GM21381 (cell line): Measurements from ENCODE around the gene TBC1D32.
"Not testable (repeated sequence)": the region's sequence is repeated elsewhere in the genome, so short reads cannot be mapped to it uniquely, and the experiment has no call there.

Experiments used
- ATAC-seq: cut with Tn5 transposase; IDR thresholded peaks from one replicate; pipeline ENCODE4 v1.9.1; 2021; ENCODE audit warnings: mild to moderate bottlenecking, moderate library complexity; ENCODE audit not compliant: unreplicated experiment

The TBC1D32 gene, protein sequence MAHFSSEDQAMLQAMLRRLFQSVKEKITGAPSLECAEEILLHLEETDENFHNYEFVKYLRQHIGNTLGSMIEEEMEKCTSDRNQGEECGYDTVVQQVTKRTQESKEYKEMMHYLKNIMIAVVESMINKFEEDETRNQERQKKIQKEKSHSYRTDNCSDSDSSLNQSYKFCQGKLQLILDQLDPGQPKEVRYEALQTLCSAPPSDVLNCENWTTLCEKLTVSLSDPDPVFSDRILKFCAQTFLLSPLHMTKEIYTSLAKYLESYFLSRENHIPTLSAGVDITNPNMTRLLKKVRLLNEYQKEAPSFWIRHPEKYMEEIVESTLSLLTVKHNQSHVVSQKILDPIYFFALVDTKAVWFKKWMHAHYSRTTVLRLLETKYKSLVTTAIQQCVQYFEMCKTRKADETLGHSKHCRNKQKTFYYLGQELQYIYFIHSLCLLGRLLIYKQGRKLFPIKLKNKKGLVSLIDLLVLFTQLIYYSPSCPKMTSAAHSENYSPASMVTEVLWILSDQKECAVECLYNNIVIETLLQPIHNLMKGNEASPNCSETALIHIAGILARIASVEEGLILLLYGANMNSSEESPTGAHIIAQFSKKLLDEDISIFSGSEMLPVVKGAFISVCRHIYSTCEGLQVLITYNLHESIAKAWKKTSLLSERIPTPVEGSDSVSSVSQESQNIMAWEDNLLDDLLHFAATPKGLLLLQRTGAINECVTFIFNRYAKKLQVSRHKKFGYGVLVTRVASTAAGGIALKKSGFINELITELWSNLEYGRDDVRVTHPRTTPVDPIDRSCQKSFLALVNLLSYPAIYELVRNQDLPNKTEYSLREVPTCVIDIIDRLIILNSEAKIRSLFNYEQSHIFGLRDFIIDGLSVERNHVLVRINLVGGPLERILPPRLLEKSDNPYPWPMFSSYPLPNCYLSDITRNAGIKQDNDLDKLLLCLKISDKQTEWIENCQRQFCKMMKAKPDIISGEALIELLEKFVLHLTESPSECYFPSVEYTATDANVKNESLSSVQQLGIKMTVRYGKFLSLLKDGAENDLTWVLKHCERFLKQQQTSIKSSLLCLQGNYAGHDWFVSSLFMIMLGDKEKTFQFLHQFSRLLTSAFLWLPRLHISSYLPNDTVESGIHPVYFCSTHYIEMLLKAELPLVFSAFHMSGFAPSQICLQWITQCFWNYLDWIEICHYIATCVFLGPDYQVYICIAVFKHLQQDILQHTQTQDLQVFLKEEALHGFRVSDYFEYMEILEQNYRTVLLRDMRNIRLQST

DNA sequence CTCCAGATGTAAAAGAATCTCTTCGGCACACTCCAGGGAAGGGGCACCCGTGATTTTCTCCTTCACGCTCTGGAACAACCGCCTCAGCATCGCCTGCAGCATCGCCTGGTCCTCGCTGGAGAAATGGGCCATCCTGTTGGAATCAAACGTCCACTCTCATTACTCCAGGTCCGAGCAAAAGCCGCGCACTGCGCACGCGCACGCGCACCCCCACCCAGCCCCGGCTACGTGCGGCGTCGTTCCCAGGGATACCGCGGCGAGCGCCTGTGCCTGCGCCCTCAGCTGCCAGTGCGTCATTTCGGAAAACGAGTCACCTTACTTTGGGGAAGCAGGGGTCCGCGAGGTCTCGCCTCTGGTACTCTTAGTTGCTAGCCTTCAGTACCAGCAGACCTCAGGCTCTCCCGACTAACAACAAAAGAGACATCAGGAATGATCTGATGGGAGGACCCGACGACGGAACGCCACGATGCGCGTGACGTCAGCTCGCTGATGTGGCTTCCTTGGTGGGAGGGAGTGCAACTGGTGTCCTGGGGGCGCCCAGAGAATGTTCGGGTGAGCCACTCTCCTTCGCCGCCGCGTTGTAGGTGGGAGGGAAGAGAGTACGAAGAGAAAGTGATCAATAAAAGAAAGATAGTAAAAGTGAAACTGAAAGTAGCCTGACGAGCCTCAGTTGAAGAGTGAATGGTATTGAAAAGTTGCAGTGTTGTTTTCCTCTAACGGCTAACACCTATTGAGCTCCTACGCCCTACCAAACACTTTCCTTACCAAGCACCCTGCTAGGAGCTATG is at the start of gene TBC1D32:
Gene TBC1D32, minus strand, starts transcription at position 182 of the 788 bp plus-strand sequence. Its CDS starts 50 bp downstream, at position 132.
- ATAC-seq, result peak; percentile 94

DNA sequence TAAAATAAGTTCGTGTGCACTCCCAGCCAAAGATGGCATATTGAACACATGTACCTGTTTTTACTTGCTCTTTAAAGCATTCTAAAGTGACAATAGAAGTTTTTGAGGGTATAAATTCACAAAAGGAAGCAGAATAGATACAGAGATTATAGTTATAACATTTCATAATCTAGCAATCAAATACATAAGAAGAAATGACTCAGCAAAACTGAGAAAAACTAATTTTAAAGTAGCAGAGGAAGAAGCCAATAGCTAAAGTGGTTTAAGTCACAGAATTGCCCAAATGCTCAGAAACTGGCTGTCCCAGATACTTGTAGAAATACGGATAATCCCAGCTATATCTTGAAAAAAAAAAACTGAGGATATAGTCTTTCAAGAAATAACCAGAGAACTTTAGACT is 49.2 kb upstream of the TBC1D32 start:
- ATAC-seq, result no peak

DNA sequence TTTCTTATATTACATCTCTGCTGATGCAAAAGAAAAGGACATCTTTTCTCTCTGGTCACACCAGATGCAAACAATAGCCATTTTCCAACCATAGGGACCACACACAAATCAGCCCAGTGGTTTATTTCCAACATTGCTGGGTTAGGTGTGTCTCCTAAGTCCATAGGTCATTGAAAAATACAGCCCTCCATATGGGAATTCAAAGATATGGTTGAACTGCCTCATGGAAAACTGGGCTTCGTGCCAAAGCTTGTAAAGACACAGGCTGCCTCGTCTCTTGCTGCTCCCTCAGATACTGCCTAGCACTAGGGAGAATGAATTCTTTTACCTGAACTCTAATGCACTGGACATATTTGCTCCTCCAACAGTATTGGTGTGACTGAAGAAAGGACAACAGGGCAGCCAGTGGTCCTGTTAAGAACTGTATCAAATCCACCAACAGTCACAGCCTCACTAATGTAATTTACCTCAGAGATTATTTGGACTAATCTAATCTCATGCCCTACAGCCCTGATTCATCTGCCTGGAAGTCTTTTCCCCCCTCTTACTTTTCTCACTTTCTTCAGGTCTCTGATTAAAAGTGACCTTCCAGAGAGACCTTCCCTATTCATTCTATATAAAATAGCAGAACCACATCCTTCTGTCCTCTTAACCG is 48.3 kb upstream of the TBC1D32 start:
- no peak for ATAC-seq

DNA sequence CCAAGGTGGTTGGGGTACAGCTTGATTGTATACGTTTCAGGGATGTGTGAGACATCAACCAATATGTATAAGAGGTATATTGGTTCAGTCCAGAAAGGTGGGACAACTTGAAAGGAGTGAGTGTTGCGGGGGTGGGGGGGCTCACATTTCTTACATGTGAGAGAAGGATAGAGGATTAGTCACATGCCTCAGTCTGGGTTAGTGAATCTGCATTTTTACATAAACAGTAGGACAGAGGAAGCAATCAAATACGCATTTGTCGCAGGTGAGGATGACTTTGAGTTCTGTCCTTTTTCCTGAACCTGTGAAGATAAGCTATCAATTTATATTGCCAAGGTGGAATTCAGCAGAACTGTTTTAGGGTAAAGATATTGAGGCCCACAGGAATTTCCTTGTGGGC is 42.1 kb upstream of the TBC1D32 start:
- no peak for ATAC-seq

DNA sequence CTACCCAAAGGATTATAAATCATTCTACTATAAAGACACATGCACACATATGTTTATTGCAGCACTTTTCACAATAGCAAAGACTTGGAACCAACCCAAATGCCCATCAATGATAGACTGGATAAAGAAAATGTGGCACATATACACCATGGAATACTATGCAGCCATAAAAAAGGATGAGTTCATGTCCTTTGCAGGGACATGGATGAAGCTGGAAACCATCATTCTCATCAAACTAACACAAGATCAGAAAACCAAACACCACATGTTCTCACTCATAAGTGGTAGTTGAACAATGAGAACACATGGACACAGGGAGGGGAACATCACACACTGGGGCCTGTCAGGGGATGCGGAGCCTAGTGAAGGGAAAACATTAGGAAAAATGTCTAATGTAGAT is 39.9 kb upstream of the TBC1D32 start:
- ATAC-seq, result not testable (repeated sequence)

DNA sequence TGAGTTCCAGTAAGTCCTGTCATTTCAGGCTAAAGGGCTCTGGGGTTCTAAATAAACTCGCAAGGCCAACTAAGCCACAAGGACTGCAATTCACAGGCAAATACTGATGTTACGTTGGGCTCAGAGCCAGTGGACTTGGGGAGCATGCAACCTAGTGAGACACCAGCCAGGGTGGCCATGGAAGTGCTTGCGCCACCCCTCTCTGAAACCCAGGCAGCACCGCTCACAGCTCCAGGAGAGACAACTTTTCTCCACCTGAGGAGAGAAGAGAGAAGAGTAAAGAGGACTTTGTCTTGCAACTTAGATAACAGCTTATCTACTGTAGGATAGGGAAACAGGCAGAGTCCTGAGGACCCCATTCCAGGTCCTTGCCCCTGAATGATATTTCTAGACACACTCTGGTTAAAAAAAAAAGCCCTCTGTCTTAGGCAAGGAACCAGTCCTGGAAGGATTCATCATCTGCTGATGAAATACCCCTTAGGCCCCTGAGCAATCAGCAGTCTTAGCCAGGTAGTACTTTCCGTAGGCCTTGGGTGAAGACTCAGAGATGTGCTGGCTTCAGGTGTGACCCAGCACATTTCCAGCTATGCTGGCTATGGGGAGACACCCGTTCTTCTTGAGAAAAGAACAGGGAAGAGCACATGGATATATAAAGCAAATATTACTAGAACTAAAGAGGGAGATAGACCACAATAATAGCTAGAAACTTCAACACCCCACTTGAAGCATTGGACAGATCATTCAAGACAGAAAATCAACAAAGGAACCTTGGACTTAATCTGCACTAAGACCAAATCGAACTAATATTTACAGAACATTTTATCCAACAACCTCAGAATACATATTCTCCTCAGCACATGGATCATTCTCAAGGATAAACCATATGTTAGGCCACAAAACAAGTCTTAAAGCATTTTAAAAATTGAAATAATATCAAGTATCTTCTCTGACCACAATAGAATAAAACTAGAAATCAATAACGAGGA is 31.5 kb upstream of the TBC1D32 start:
- ATAC-seq, result no peak

DNA sequence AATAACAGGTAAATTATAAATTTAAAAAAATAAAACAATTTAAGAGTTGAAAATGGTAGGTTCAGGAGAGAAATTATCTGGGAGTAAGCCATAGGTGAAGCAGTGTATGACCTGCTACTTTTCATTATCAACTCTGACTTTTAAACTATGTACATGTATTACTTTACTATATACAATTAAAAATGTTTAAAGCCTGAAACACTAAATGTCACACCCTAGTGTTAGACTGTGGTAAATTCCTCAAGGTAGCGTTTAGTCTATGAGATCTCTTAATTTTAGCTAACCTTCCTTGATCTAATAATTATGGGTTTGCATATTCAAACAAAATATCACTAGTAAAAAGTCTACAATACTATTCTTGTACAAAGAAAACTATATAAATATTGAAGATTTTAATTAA is 22.3 kb upstream of the TBC1D32 start:
- ATAC-seq, result no peak

DNA sequence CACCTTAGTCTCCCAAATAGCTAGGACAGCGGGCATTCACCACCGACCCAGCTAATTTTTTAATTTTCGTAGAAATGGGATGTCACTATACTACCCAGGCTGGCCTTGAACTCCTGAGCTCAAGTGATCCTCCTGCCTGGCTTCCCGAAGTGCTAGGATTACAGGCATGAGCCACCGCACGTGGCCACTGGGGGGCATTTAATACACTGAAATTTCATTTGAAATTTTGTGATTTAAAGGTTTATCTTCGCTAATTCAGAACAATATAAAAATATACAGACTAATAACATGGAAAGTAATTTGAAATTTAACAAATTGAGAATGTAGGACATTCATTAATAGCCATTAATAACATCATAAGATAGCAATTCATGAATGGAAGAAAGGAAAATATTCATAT is 20.5 kb upstream of the TBC1D32 start:
- no peak for ATAC-seq

DNA sequence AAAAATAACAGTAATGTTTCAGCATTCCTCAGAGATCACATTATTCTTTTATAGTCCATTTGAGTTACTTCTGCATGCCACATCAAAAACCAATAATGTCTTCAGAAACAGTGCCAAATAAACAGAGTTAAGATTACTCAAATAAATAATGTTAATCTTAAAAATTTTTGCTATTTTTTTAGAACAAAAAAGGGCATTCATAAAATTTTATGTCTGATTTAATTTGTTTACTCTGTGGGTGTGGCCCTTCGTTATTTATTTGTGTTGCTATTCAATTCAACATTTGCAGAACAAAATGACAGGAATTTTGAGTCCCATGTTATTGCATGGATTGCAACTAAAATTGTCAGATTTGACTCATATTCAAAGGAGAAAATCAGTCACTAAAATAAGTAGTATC is 18.7 kb upstream of the TBC1D32 start:
- no peak for ATAC-seq

DNA sequence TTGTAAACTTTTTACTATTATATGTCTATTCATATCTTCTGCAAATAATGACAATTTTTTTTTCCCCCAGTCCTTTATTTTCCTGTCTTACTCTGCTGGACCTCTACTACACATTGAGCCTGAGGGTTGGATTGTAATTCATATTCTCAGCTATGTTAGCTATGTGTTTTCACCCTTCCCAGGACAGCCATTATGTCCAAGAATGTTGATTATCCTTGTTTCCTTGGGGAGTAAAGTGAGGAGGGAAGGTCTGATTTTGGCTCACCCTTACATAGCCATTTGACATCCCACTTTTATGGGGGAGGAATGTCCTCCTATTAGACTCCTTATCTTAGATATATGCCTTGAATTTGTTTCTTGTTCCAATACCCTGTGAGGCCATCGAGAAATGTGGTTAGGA is 17.6 kb upstream of the TBC1D32 start:
- no peak for ATAC-seq

DNA sequence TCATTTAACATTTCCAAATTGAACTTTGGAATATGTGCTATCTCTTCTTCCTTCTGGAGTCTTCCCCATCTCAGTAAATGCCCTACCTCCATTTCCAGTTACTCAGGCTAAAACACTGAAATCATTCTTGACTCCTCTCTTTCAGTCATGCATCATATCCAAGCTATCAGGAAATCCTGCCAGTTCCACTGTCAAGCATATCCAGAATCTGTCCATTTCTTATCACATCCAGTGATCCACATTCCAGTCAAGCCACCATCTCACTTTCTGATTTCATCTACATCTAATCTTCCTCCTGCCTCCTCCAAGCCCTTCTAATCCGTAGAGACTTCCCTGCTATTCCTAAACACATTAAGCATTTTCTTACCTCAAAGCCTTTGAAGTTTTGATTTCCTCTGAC is 15.3 kb upstream of the TBC1D32 start:
- no peak for ATAC-seq

DNA sequence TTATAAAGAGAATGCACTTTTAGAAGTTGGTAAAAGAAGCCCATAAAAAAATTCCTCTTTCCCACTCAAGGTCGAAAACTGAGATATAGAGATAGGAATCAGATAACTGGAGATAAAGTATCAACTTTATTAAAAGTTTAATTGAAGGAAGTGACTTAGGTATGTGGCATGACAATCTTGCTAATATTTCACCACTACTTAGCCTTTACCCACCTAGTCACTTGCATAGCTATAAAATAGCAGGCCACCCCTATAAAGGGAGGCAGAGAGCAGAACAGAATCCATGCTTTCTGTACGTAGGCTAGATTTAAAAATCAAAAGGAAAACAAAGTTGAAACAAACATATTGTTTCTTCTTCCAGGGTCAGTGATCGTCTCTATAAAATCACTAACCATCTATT is 13.2 kb upstream of the TBC1D32 start:
- ATAC-seq, result no peak

DNA sequence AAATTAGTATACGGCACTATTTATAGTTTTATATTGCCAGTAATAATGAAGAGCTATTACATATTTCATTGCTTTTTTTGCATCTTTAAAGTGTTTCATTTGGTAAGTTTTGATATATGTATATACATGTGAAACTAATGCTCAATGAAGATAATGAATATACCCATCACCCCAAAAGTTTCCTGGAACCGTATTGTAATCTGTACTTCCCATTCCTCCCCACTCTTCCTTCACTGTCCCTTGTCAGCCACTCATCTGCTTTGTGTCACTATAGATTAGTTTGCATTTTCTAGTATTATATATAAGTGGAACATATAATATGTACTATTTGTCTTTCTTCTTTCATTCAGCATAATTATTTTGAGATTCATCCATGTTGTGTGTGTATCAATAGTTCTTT is 10.3 kb upstream of the TBC1D32 start:
- ATAC-seq, result no peak

DNA sequence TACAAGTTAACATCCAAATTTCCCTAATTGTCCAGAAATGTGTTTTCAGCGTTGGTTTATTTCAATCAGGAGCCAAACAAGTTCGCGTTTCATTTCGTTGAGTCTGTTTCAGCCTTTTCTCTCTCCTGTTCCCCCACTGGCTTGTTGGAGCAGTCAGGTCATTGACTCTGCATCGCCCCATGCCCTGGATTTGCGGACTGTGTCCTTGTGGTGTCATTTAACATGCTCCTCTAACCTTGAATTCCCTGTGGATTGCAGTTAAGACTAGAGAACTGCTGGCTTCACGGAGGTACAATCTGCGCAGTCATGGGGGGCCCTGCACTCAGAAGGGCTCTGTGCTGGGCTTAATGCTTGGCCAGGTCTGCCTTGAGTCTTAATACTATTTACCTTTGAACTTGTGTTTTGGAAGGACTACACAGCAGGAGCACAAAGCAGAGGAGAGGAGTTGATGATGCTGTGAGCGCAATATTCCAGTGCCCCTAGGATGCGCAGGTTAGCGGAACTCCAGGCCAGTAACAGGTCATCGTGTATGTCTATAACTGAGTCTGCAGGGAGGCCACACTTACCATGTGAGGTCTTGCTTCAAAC is 5.5 kb upstream of the TBC1D32 start:
- no peak for ATAC-seq

DNA sequence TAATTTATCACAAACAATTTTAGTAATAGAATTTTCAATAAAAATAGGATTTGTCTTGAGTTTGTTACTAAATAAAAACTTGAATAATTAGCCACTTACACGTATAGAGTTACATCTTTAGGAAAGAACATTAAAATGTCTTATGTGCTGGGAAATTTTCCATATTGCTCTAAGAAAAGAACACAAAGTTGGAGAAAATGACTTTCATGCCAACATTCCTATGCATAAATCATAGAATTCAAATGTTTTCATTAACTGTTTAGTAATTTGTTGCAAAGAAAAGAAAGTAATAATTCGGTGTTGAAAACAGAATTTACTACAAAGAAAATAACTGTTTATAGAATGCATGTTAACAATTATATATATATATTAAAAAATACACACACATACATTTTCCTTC is 4.7 kb upstream of the TBC1D32 start:
- no peak for ATAC-seq

DNA sequence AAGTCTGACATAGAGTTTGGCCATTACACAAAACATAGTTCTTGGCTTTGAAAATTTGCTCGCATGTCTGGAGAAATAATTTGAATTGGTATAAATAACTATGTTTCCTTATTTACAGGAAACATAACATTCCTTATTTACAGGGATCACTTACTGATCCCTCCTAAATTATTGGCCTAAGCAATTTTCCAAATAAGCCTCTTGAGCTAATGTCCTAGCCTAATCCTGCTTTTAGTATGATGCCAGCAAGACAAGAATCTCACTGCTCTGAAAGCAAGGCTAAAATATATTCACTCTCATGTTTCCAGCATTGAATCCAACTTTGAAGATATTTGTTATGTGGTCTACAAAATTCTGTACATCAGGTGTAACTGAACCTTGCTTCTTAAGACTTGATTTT is 4.1 kb upstream of the TBC1D32 start:
- no peak for ATAC-seq

DNA sequence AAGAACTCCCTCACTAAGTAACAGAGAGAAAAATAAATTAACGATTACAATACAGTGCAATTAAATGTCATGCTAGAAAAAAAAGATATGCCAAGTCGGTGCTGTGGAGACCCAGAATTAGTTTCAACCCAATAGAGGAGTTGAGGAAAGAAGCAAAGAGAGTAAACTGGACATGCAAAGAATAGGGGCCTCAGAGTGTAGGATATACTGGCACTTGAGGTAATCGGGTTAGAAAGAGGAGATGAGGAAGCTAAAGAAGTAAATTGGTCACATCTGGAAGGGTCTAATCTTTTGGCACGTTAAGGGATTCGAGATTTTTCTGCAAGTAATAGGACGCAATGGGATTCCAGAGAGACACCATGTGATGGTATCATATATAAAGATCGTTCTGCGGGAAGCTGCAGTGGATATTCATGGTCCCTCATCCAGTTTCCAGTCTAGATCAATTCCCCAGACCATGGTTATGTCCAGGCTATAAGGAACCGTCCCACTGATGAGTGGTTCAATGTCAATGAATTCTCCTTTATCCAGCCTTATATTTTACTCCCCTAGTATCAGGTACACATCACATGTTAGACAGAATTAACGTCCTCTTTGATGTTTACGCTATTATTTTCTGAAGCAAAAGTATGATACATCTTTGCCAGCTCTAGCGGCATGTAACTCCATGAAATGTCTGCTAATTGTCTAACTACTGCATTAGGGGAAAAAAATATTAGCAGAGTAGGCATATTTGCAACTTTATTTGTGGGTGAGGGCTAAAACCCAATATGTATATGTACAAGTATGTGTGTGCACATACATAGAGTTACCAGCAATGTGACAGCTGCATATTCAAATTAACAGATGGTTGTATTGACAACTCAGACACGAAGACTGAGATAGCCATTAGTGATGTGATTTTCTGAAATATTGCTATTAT is 1.1 kb upstream of the TBC1D32 start:
- ATAC-seq, result no peak
